Measurements from ENCODE around the gene ODC1. TPM values are rescaled to one million over a fixed set of nuclear protein-coding genes. Genes with fewer than 3 reads are reported as not detected.

Gene ODC1
- total and polyA plus RNA-seq, 2 donors (not counting 3 experiments of a cell fraction or from before 2014, with no cell fraction given): 109 to 132 TPM

GRCh38 chr2:10482913-10483312 is 34.8 kb upstream of the ODC1 start:
- DNase-seq (ENCODE audit: low read depth, low spot score) (no peak), FAIRE-seq (no peak)
- ChIA-PET CTCF (interaction anchor here (0.7 to 1.0 kb wide), 4 partner anchors 10 to 42 kb away, joined by 3 read pairs; no protein-coding TSS in a partner anchor), POLR2A (interaction anchor here (0.6 kb wide), 1 partner anchor 887 kb away, joined by 6 read pairs; no protein-coding TSS in a partner anchor)
- Histone ChIP-seq H3K79me2 (ENCODE audit: control insufficient read depth, insufficient read depth, low read length) (no peaks in the 10 kb centered on the region), H3K36me3 (ENCODE audit: control insufficient read depth in 2 of 2, extremely low read depth in 1 of 2, insufficient read depth in 2 of 2, low read length in 2 of 2) (no peaks in the 10 kb centered on the region), H3K27ac (ENCODE audit: insufficient read depth, low read depth, low read length) (no peak overlapping the region), H3K9me1 (replicated peaks; ENCODE audit: control insufficient read depth, extremely low read depth, insufficient read depth, low read length) (no peaks in the 10 kb centered on the region), H4K20me1 (replicated peaks; ENCODE audit: control insufficient read depth, extremely low read depth, insufficient read depth, low read length) (no peaks in the 10 kb centered on the region), H3K4me1 (ENCODE audit: control insufficient read depth, extremely low read depth, insufficient read depth, low read length) (no peaks in the 10 kb centered on the region), H3K9ac (replicated peaks; ENCODE audit: extremely low read depth, insufficient read depth, low read length) (no peak overlapping the region), H3K4me3 (replicated peaks in 1 of 3; ENCODE audit: insufficient read depth in 1 of 3, low read depth in 1 of 3, low read length in 3 of 3) (no peak overlapping the region), H3K27me3 (ENCODE audit: control insufficient read depth in 2 of 2, insufficient read depth in 2 of 2, low read length in 2 of 2) (peaks cover 6 to 16% of the 10 kb centered on the region in 2 experiments), H3K4me2 (ENCODE audit: insufficient read depth, low read length) (no peak overlapping the region), H3K9me3 (replicated peaks; ENCODE audit: control insufficient read depth, insufficient read depth, low read length) (no peaks in the 10 kb centered on the region), H2AFZ (ENCODE audit: low read depth, low read length) (no peak overlapping the region)
- TF ChIP-seq POLR2A (IDR thresholded peaks at IDR 0.05; ENCODE audit: low read depth, low read length) (no peak), JUN (IDR thresholded peaks at IDR 0.05; ENCODE audit: borderline replicate concordance, insufficient read depth, insufficient read length, low read depth) (no peak), EZH2 (IDR thresholded peaks at IDR 0.05; ENCODE audit: borderline replicate concordance, low read depth, low read length, severe bottlenecking) (no peak), GATA2 (IDR thresholded peaks at IDR 0.05; ENCODE audit: insufficient read depth, insufficient read length, low read depth, low read length) (no peak), FOS (IDR thresholded peaks at IDR 0.05; ENCODE audit: borderline replicate concordance, insufficient read depth, low read length) (no peak), CTCF (IDR thresholded peaks at IDR 0.05; ENCODE audit: extremely low read depth in 1 of 2, insufficient read depth in 1 of 2, low read depth in 1 of 2, low read length in 2 of 2) (no peak), POLR2AphosphoS5 (IDR thresholded peaks at IDR 0.05; ENCODE audit: insufficient read depth, low read depth, low read length) (no peak), MAX (IDR thresholded peaks at IDR 0.05; ENCODE audit: insufficient read depth, insufficient read length) (no peak), MYC (IDR thresholded peaks at IDR 0.05; ENCODE audit: low read depth, low read length) (no peak)
- intact Hi-C loops (cut with micrococcal nuclease) (no loop called here), dilution Hi-C loops (cut with MboI; ENCODE audit: extremely low pct_ligation_motif_present, low sequenced_read_pairs) (no loop called here)
- BruUV-seq (replicated peaks): no TSS peak
